Neural cell (in vitro differentiated cells): Measurements from ENCODE around the gene FAM53B. TPM values are rescaled to one million over a fixed set of nuclear protein-coding genes. Genes with fewer than 3 reads are reported as not detected.

Experiments used
- H2AFZ ChIP-seq: fragments of 200-600, 300-800 bp; sonication (generic), shearing (Covaris generic); 2 replicates; pipeline ENCODE4 v1.6.0; 2014; ENCODE audit warnings: low read depth, mild to moderate bottlenecking, antibody characterized with exemption, low read length, moderate library complexity
- H3F3A ChIP-seq: fragments of 200-600 bp; shearing (Covaris generic); 2 replicates; pipeline ENCODE4 v1.6.1; 2016; ENCODE audit warnings: mild to moderate bottlenecking, moderate library complexity, mixed read lengths, antibody characterized with exemption, low read length; ENCODE audit not compliant: insufficient read depth, poor library complexity, severe bottlenecking
- H3K27ac ChIP-seq: fragments of 200-600, 300-800 bp; sonication (generic), shearing (Covaris generic); 2 replicates; pipeline ENCODE4 v1.5.1; 2014; ENCODE audit warnings: mild to moderate bottlenecking, low read length, moderate library complexity
- H3K27me3 ChIP-seq: fragments of 300-800, 200-600 bp; sonication (generic), shearing (Covaris generic); 2 replicates; pipeline ENCODE4 v1.6.0; 2014; ENCODE audit warnings: mild to moderate bottlenecking, low read depth, low read length, moderate library complexity; ENCODE audit not compliant: insufficient read depth
- H3K36me3 ChIP-seq: fragments of 300-800, 200-600 bp; sonication (generic), shearing (Covaris generic); 2 replicates; pipeline ENCODE4 v1.5.1; 2014; ENCODE audit warnings: mild to moderate bottlenecking, antibody characterized with exemption, low read length, moderate library complexity; ENCODE audit not compliant: insufficient read depth
- H3K4me2 ChIP-seq: fragments of 300-800, 200-600 bp; sonication (generic), shearing (Covaris generic); 2 replicates; pipeline ENCODE4 v1.6.0; 2014; ENCODE audit warnings: mild to moderate bottlenecking, low read length
- H3K4me3 ChIP-seq: fragments of 300-800, 200-600 bp; sonication (generic), shearing (Covaris generic); 2 replicates; pipeline ENCODE4 v1.5.1; 2014; ENCODE audit warnings: mild to moderate bottlenecking, low read length, moderate library complexity
- H3K79me2 ChIP-seq: fragments of 200-600 bp; shearing (Covaris generic); replicated peaks from 2 replicates; pipeline ENCODE4 v1.6.0; 2014; ENCODE audit warnings: mild to moderate bottlenecking, low read length, moderate library complexity; ENCODE audit not compliant: insufficient read depth
- H3K9ac ChIP-seq: fragments of 300-800, 200-600 bp; sonication (generic), shearing (Covaris generic); 2 replicates; pipeline ENCODE4 v1.6.1; 2016; ENCODE audit warnings: mild to moderate bottlenecking, low read length, mixed read lengths
- H3K9me2 ChIP-seq: fragments of 200-600 bp; shearing (Covaris generic); 2 replicates; pipeline ENCODE4 v1.6.1; 2016; ENCODE audit warnings: mild to moderate bottlenecking, low read length, mixed read lengths; ENCODE audit not compliant: insufficient read depth
- H3K9me3 ChIP-seq: fragments of 200-600, 300-800 bp; sonication (generic), shearing (Covaris generic); 2 replicates; pipeline ENCODE4 v1.6.1; 2016; ENCODE audit warnings: mild to moderate bottlenecking, mixed run types, low read length, moderate library complexity, mixed read lengths
- H4K20me1 ChIP-seq: fragments of 200-600 bp; shearing (Covaris generic); 2 replicates; pipeline ENCODE4 v1.6.1; 2016; ENCODE audit warnings: mild to moderate bottlenecking, mixed run types; ENCODE audit not compliant: insufficient read depth
- CTCF ChIP-seq: fragments of 450-650 bp; IDR thresholded peaks from 2 replicates; pipeline ENCODE4 v1.5.1; 2014; ENCODE audit warnings: antibody characterized with exemption, mild to moderate bottlenecking, moderate library complexity; ENCODE audit not compliant: poor library complexity, severe bottlenecking
- EP300 ChIP-seq: fragments of 450-650 bp; conservative IDR thresholded peaks from 2 replicates; pipeline ENCODE4 v1.6.1; 2014; ENCODE audit warnings: antibody characterized with exemption, mild to moderate bottlenecking, moderate library complexity; ENCODE audit not compliant: poor library complexity, severe bottlenecking
- EZH2 ChIP-seq: fragments of 200-600, 300-800 bp; shearing (Covaris generic), sonication (generic); IDR thresholded peaks from 2 replicates; pipeline ENCODE4 v1.6.1; 2014; ENCODE audit warnings: antibody characterized with exemption, low read length, borderline replicate concordance, mild to moderate bottlenecking; ENCODE audit not compliant: insufficient read depth, poor library complexity, severe bottlenecking
- MXI1 ChIP-seq: fragments of 450-650 bp; conservative IDR thresholded peaks from 2 replicates; pipeline ENCODE4 v1.6.1; 2014; ENCODE audit warnings: antibody characterized with exemption, mild to moderate bottlenecking; ENCODE audit not compliant: poor library complexity, severe bottlenecking
- POLR2AphosphoS5 ChIP-seq: IDR thresholded peaks from 2 replicates; pipeline ENCODE4 v1.6.1; 2012
- RAD21 ChIP-seq: fragments of 450-650 bp; conservative IDR thresholded peaks from 2 replicates; pipeline ENCODE4 v1.6.1; 2014; ENCODE audit warnings: antibody characterized with exemption, mild to moderate bottlenecking, moderate library complexity
- REST ChIP-seq: IDR thresholded peaks from 2 replicates; pipeline ENCODE4 v1.6.1; 2012; ENCODE audit warnings: borderline replicate concordance
- SMC3 ChIP-seq: fragments of 450-650 bp; conservative IDR thresholded peaks from 2 replicates; pipeline ENCODE4 v1.6.1; 2014; ENCODE audit warnings: antibody characterized with exemption, mild to moderate bottlenecking, moderate library complexity; ENCODE audit not compliant: poor library complexity
- TAF1 ChIP-seq: IDR thresholded peaks from 2 replicates; pipeline ENCODE4 v1.6.1; 2012; ENCODE audit warnings: low read depth
- polyA plus RNA-seq: library from polyadenylated mRNA; depleted of rRNA; stranded (reverse); fragments of >200 nt; gene quantifications from 2 replicates; pipeline ENCODE4 v1.2.3, GENCODE V29; 2014

FAM53B gene
- polyA plus RNA-seq, 1 donor from 2014 or later, result 21.8 TPM

GRCh38 chr10:124735491-124736286 is 8.5 kb downstream of the FAM53B start:
- H2AFZ ChIP-seq, result no peak overlapping the region
- H4K20me1 ChIP-seq, result peaks cover 15% of the 10 kb centered on the region

More at GRCh38 chr10:124735491-124736286, 8.5 kb downstream of the FAM53B start:
- no peak overlapping the region for H3K27ac ChIP-seq
- H3K9me3 ChIP-seq, result no peaks in the 10 kb centered on the region
- no peak overlapping the region for H3K4me3 ChIP-seq
- H3K36me3 ChIP-seq, result no peaks in the 10 kb centered on the region
- TF ChIP-seq SMC3, result no peak
- TF ChIP-seq RAD21, result no peak
- no peak for TF ChIP-seq POLR2AphosphoS5
- no peak for TF ChIP-seq EZH2
- TF ChIP-seq REST, result no peak
- TF ChIP-seq EP300, result no peak
- no peak for TF ChIP-seq TAF1
- TF ChIP-seq MXI1, result no peak
- TF ChIP-seq CTCF, result no peak
- H3K4me2 ChIP-seq, result no peak overlapping the region
- H3F3A ChIP-seq, result no peaks in the 10 kb centered on the region
- H3K9me2 ChIP-seq, result no peaks in the 10 kb centered on the region
- H3K79me2 ChIP-seq, result peaks cover 65% of the 10 kb centered on the region
- no peaks in the 10 kb centered on the region for H3K27me3 ChIP-seq
- no peak overlapping the region for H3K9ac ChIP-seq
